DOHH2 (cell line): Measurements from ENCODE around the gene CLIC5.

ENCODE experiments used
- H3F3A ChIP-seq: fragments of 200-600 bp; sonication (generic), shearing (Covaris generic); 2 replicates; pipeline ENCODE4 v1.6.0; 2016; ENCODE audit warnings: antibody characterized with exemption, mild to moderate bottlenecking; ENCODE audit not compliant: control insufficient read depth, insufficient read depth
- H3K27ac ChIP-seq: fragments of 200-600 bp; sonication (generic); 2 replicates; pipeline ENCODE4 v1.5.1; 2014; ENCODE audit warnings: low read depth, mild to moderate bottlenecking, low read length, moderate library complexity
- H3K27me3 ChIP-seq: fragments of 200-600 bp; sonication (generic); 2 replicates; pipeline ENCODE4 v1.6.1; 2014; ENCODE audit warnings: mild to moderate bottlenecking, low read length, mixed read lengths; ENCODE audit not compliant: control insufficient read depth
- H3K36me3 ChIP-seq: fragments of 200-600 bp; sonication (generic); 2 replicates; pipeline ENCODE4 v1.6.1; 2014; ENCODE audit warnings: mild to moderate bottlenecking, low read length, moderate library complexity, mixed read lengths; ENCODE audit not compliant: control insufficient read depth
- H3K4me1 ChIP-seq: fragments of 200-600 bp; sonication (generic); 2 replicates; pipeline ENCODE4 v1.6.1; 2014; ENCODE audit warnings: mild to moderate bottlenecking, low read length, mixed read lengths; ENCODE audit not compliant: control insufficient read depth
- H3K4me2 ChIP-seq: fragments of 200-600 bp; sonication (generic); 2 replicates; pipeline ENCODE4 v1.6.0; 2014; ENCODE audit warnings: mild to moderate bottlenecking, low read length, moderate library complexity
- H3K4me3 ChIP-seq: fragments of 200-600 bp; sonication (generic); 2 replicates; pipeline ENCODE4 v1.5.1; 2014; ENCODE audit warnings: mild to moderate bottlenecking, low read length, mixed read lengths
- H3K79me2 ChIP-seq: fragments of 200-600 bp; sonication (generic); 2 replicates; pipeline ENCODE4 v1.6.1; 2014; ENCODE audit warnings: mild to moderate bottlenecking, low read length, mixed read lengths; ENCODE audit not compliant: control insufficient read depth
- H3K9me2 ChIP-seq: fragments of 200-600 bp; sonication (generic); replicated peaks from 2 replicates; pipeline ENCODE4 v1.6.1; 2014; ENCODE audit warnings: mild to moderate bottlenecking, low read length, mixed read lengths; ENCODE audit not compliant: control insufficient read depth
- H3K9me3 ChIP-seq: fragments of 200-600 bp; sonication (generic); 2 replicates; pipeline ENCODE4 v1.6.1; 2014; ENCODE audit warnings: antibody characterized with exemption, low read length, mixed read lengths; ENCODE audit not compliant: control insufficient read depth, insufficient read depth
- H4K20me1 ChIP-seq: fragments of 200-600 bp; sonication (generic); 2 replicates; pipeline ENCODE4 v1.6.0; 2014; ENCODE audit warnings: low read depth, mild to moderate bottlenecking, antibody characterized with exemption, low read length, moderate library complexity; ENCODE audit not compliant: control insufficient read depth, insufficient read depth
- CTCF ChIP-seq: fragments of 200-600 bp; sonication (generic); IDR thresholded peaks from one replicate; pipeline ENCODE4 v1.5.1; 2014; ENCODE audit warnings: antibody characterized with exemption, mild to moderate bottlenecking, low read depth, low read length; ENCODE audit not compliant: poor library complexity, severe bottlenecking
- EZH2phosphoT487 ChIP-seq: fragments of 200-600 bp; sonication (generic); IDR thresholded peaks from 2 replicates; pipeline ENCODE4 v1.6.1; 2017; ENCODE audit warnings: borderline replicate concordance, mild to moderate bottlenecking, antibody characterized with exemption, low read length, moderate library complexity, mixed read lengths

CLIC5 gene

DNA sequence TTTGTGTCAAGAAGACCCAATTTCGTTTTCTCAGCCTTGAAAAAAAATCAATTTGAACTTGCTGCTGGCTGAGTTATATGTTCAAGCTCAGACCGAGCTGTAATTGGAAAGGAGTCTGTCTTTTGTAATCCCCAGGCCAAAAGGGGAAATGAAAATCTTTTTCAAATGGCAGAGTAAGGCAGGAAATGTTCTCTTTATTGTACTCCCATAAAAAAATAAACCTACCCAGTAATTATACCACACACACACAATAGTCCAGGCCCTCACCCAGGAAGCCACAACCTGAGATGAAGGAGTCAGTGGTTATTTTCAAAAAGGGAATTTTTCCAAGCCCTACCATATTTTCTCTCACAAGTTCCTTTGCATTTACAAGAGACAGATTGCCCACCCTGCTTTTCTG lies 45.3 kb downstream of the CLIC5 start:
- Histone ChIP-seq H3K9me2 (no peaks in the 10 kb centered on the region), H3K27ac (no peak overlapping the region), H3K9me3 (no peaks in the 10 kb centered on the region), H3K4me3 (no peak overlapping the region), H3K79me2 (no peaks in the 10 kb centered on the region), H3K4me2 (no peak overlapping the region), H4K20me1 (no peaks in the 10 kb centered on the region), H3K4me1 (0 out of 2 replicates have a peak, but pooled peaks cover 3% of the 10 kb centered on the region), H3K36me3 (no peaks in the 10 kb centered on the region), H3K27me3 (no peaks in the 10 kb centered on the region), H3F3A (no peaks in the 10 kb centered on the region)
- TF ChIP-seq EZH2phosphoT487 = no peak
- TF ChIP-seq CTCF = no peak

GRCh38 chr6:45969883-45970282 lies 45.8 kb downstream of the CLIC5 start:
- Histone ChIP-seq H3K9me3 (no peaks in the 10 kb centered on the region), H3F3A (no peaks in the 10 kb centered on the region), H3K4me3 (no peak overlapping the region), H3K27me3 (no peaks in the 10 kb centered on the region), H3K4me2 (no peak overlapping the region), H3K79me2 (no peaks in the 10 kb centered on the region), H3K36me3 (no peaks in the 10 kb centered on the region), H3K27ac (no peak overlapping the region), H3K4me1 (0 out of 2 replicates have a peak, but pooled peaks cover 3% of the 10 kb centered on the region), H4K20me1 (no peaks in the 10 kb centered on the region), H3K9me2 (no peaks in the 10 kb centered on the region)
- TF ChIP-seq CTCF (no peak), EZH2phosphoT487 (no peak)

- TF ChIP-seq CTCF = no peak
- no peak for TF ChIP-seq EZH2phosphoT487
- H3K9me3 ChIP-seq = no peaks in the 10 kb centered on the region
- no peak overlapping the region for H3K27ac ChIP-seq
- H4K20me1 ChIP-seq = no peaks in the 10 kb centered on the region
- no peaks in the 10 kb centered on the region for H3K79me2 ChIP-seq
- no peaks in the 10 kb centered on the region for H3F3A ChIP-seq
- H3K4me1 ChIP-seq = 0 out of 2 replicates have a peak, but pooled peaks cover 3% of the 10 kb centered on the region
- no peaks in the 10 kb centered on the region for H3K36me3 ChIP-seq
- H3K4me2 ChIP-seq = no peak overlapping the region
- H3K9me2 ChIP-seq = no peaks in the 10 kb centered on the region
- H3K27me3 ChIP-seq = no peaks in the 10 kb centered on the region
- no peak overlapping the region for H3K4me3 ChIP-seq
These were observed 46.6 kb downstream of the CLIC5 start for GRCh38 chr6:45969026-45969425.
